NCI-H2029 (cell line): ENCODE data around the gene ARTN.

Experiments
- DNase-seq: peaks from one replicate; lab custom pipeline; 2025; lab: John Stamatoyannopoulos, UW

Gene ARTN

DNA sequence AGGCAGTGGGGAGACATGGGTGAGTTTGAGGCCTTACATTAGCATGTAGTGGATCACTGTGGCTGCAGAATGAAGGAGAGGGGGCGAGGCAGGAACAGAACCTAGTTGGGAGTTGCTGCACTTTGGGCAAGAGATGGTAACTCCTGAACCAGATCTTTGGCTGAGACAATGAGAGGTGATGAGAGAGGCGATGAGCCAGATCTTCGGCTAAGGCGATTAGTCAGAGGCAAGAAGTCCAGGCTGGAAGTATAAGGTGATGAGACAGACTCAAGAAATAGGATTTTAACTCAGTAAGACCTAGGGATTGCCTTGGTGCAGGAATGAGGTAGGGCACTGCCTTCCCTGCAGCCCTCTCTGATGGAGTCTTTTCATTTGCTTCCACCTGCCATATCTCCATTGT lies 9.1 kb upstream of the ARTN start:
- DNase-seq, result no peak

DNA sequence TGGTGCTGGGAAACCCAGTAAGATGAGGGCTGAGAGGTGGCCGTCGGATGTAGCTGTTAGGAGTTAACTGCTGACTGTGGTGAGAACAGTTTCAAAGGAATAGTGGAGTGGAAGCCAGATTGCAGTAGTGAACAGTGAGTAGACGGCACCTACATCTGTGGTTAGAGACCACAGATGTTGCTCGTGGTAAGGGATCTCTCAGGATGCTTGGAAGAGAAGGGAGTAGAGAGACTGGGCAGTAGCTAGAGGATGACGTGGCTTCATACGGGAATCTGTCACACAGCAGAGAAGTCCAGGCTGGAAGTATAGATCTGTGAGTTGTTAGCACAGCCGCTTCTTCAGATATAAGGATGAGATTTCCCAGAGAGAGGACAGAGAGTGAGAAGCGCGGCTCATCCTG lies 7.8 kb upstream of the ARTN start:
- no peak for DNase-seq

GRCh38 chr1:43930168-43930948 lies 3.2 kb upstream of the ARTN start:
- peak; percentile 12 for DNase-seq

DNA sequence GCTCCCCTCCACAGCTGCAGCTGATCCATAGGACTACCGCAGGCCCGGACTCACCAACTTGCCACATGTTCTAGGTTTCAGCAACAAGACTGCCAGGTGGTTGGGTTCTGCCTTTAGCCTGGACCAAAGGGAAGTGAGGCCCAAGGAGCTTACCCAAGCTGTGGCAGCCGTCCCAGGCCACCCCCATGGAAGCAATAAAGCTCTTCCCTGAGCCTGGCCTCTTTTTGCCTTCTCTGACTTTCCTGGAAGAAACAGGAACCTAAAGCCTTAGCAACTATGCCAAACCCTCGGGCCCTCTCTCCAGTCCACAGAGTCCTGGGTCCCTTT lies 2.7 kb upstream of the ARTN start:
- DNase-seq, result no peak

- DNase-seq, result no peak
Observed at GRCh38 chr1:43931711-43932660, 1.6 kb upstream of the ARTN start.

GRCh38 chr1:43932786-43933385 lies 715 bp upstream of the ARTN start:
- no peak for DNase-seq

GRCh38 chr1:43934101-43934985 lies 742 bp downstream of the ARTN start:
- peak; percentile 87 for DNase-seq

DNA sequence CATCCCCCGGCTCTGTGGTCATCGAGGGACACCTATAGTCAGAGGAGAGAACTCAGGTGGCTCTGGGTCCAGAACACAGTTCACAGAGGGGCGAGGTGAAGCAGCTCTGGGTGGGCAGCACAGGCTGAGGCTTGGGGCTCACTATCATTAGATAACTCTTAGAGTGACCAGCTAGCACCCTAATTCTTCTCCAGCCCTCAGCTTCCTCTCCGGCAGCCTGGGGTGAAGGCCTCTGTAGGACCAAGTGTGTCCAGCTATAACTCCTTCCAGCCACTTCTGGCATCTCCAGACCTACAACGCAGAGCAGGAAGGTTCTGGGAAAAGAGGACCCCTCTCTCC lies 1.4 kb downstream of the ARTN start:
- DNase-seq, result no peak

GRCh38 chr1:43935711-43936427 lies 2.3 kb downstream of the ARTN start:
- DNase-seq, result peak; percentile 80

DNA sequence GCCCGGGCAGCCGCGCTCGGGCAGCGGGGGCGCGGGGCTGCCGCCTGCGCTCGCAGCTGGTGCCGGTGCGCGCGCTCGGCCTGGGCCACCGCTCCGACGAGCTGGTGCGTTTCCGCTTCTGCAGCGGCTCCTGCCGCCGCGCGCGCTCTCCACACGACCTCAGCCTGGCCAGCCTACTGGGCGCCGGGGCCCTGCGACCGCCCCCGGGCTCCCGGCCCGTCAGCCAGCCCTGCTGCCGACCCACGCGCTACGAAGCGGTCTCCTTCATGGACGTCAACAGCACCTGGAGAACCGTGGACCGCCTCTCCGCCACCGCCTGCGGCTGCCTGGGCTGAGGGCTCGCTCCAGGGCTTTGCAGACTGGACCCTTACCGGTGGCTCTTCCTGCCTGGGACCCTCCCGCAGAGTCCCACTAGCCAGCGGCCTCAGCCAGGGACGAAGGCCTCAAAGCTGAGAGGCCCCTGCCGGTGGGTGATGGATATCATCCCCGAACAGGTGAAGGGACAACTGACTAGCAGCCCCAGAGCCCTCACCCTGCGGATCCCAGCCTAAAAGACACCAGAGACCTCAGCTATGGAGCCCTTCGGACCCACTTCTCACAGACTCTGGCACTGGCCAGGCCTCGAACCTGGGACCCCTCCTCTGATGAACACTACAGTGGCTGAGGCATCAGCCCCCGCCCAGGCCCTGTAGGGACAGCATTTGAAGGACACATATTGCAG lies 3.0 kb downstream of the ARTN start:
- DNase-seq, result peak; percentile 70

DNA sequence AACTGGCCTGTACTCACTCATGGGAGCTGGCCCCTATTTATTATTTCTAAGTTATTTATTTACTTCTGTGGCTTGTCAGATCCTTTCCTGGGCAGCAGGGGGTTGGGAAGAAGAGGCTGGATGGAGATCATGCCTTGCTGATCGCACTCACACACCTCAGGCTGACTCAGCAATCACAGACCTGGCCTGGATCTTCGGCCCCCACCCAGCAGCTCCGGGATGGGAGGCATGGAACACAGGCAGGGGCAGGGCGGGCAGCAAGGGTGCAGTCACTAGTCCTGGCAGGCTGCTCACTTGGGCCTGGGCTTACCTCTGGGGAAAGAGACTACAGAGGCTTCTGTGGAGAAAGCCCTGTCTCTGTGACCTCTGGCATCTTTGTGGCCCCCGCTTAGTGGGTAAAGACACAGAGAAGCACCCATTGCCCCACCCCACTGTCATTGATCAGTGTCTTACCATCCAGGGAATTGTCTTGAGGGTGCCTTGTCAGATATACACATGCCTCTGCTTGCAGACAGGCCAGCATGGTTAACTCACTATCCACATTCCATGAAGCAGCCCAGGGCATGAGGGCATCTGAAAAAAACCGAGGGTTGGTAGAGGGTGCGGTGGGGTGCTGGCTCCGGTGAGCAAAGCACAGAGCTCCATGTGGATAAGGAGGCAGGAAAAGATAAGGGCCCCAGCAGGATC lies 3.7 kb downstream of the ARTN start:
- no peak for DNase-seq

DNA sequence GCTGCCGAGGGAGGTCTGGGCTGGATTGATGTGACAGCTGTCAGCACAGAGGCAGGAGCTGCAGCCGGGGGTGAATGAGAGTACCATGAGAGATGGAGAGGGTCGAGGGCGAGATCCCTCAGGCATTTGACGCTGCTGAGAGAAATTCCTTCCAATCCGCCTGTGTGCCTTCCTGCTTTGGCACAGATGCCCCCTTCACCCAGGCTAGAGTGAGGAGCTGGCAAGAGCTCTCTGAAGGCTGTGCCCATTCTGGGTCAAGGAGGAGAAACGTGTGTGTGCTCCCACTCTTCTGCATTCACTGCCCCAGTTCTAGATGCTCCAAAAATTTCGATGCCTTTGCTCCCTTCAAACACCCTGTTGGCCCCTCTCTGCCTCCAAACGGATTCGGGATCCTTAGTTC lies 4.8 kb downstream of the ARTN start:
- DNase-seq, result no peak

DNA sequence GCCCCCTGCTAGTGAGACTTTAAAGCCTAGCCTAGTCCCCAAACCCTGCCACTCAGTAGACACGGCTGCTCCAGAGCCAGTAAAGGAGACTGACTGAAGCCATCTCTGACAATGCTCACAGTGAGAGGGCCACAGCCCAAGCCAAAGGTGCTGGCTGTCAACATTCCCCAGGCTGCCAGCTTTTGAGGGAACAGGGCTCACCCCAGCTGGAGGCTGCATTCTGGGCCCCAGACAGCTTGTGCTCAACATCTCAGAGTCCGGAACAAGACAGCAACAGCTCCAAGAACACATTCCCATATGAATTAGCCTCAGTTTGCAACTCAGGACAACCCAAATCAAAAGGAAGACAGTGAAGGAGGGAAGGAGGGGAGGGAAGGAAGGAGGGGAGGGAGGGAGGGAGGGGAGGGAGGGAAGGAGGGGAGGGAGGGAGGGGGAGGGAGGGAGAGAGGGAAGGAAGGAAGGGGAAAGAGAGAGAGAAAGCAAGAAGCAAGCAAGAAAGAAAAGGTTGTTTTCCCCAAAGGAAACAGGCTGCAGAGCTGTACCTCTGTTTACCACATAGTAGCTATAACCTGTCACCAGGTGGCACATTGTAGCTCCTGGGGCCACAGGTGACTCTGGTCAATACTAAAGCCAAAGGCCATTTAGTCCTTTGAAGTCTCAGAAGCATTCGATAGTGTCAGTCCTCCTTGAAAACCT lies 5.4 kb downstream of the ARTN start:
- DNase-seq, result no peak

GRCh38 chr1:43942411-43942810 lies 8.8 kb downstream of the ARTN start:
- no peak for DNase-seq

GRCh38 chr1:43944860-43945259 lies 11.3 kb downstream of the ARTN start:
- DNase-seq, result no peak

DNA sequence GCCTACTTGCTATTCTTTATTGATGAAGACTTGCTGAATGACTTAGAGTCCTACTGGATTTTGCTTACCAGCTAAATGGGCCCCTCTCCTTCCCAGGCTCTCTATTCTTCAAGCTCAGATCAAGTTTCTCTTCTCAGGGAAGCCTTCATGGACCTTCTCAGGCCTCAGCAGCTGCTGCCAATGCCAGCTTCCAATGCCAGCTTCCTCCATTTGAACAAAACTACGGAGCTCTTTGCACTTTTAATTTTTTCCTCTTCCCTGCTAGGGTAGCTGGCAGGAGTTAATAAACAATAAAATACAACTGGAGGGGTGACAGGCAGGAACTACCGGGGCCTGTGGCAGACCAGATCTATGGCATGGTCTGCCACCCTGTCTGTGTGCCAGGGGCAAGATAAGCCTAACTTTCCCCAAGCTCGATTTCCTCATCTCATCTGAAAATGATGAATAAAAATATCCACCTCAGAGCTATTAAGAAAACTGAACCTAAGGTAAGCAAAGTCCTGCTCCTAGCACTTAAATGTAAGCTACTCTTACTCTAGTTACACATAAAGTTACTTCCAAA lies 12.2 kb downstream of the ARTN start:
- DNase-seq, result no peak

DNA sequence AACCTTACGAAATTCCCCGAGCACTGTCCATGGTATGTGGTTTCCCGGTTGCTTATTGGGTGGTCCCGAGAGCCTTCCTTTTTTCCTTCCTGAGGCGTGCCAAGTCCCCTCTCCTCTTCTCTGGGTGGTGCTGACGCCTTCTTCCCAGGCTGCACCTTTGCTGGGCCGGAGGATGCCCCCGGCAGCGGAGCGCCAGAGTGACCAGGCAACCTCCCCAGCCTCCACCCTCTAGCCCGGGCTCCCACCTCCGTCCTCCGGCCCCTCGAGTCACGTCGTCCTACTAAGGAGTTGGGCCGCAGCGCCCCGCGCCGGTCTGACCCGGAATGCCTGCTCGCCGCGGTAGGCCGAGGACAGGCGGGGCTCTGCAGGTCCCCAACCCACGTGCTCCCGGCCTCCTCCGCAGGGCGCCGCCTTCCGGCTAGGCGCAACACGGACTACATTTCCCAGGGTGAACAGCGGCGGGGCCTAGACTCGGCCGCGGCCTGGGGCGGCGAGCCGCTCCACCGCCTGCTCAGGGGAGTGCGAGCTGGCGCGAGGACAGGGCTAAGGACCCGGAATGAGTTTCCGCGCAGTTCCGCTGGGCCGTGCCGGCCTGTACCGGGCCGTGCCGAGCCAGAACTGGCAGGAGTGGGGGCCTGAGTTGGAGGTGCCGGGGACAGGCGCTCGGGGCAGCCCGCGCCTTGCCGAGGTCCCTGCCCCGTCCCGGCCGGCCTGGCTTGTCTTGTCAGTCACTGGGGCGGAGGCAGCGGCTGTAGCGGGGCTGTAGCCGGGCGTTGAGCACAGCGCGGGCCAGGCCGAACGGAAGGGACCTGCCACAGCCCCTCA lies 12.8 kb downstream of the ARTN start, which contains the start of gene IPO13:
Gene IPO13 (plus strand): TSS at position 715 of the 825 bp plus-strand sequence. CDS start 651 bp downstream, outside the sequence.
- DNase-seq, result peak; percentile 99
